ENCODE data around the gene BRIX1.

The BRIX1 gene

GRCh38 chr5:34892414-34892813 is 23.1 kb upstream of the BRIX1 start:
- no peak overlapping the region for H3K23ac ChIP-seq (ENCODE audit: low read length)
- H2BK15ac ChIP-seq (replicated peaks; ENCODE audit: low read depth), result no peak overlapping the region
- no peak overlapping the region for H3K4me2 ChIP-seq (ENCODE audit: low read length)
- no peak overlapping the region for H2AK5ac ChIP-seq (ENCODE audit: low read length)
- DNase-seq, result no peak
- H4K5ac ChIP-seq (ENCODE audit: low read length), result no peak overlapping the region
- H3K18ac ChIP-seq (ENCODE audit: low read length), result no peak overlapping the region
- H3K36me3 ChIP-seq (ENCODE audit: control insufficient read depth, insufficient read depth, low read length), result no peaks in the 10 kb centered on the region
- H3K4me3 ChIP-seq (ENCODE audit: low read length), result no peak overlapping the region
- no peaks in the 10 kb centered on the region for H3K4me1 ChIP-seq (ENCODE audit: control insufficient read depth, low read depth, low read length)
- H4K8ac ChIP-seq (ENCODE audit: low read depth, low read length), result no peak overlapping the region
- H2BK5ac ChIP-seq (ENCODE audit: low read length), result no peak overlapping the region
- no peaks in the 10 kb centered on the region for H3K79me2 ChIP-seq (ENCODE audit: control insufficient read depth, insufficient read depth, low read length)
- H3K27ac ChIP-seq (ENCODE audit: low read depth, low read length), result no peak overlapping the region
- H3K27me3 ChIP-seq (ENCODE audit: insufficient read depth, low read length, poor library complexity), result no peaks in the 10 kb centered on the region
- H3K56ac ChIP-seq (ENCODE audit: low read length), result no peak overlapping the region
- no peak overlapping the region for H3K9ac ChIP-seq (ENCODE audit: low read length)
- WGBS (ENCODE audit: extremely low coverage, insufficient coverage, low lambda C conversion rate), result no CpG with 5 or more reads among the region's 6 CpGs
- H2BK120ac ChIP-seq (ENCODE audit: low read depth, low read length), result no peak overlapping the region
- no peaks in the 10 kb centered on the region for H3K79me1 ChIP-seq (ENCODE audit: low read length)
- no peak overlapping the region for H3K4ac ChIP-seq (ENCODE audit: low read depth, low read length)

GRCh38 chr5:34894716-34895115 is 20.8 kb upstream of the BRIX1 start:
- H3K4me2 ChIP-seq (ENCODE audit: low read length), result no peak overlapping the region
- no peak overlapping the region for H2BK5ac ChIP-seq (ENCODE audit: low read length)
- H3K18ac ChIP-seq (ENCODE audit: low read length), result no peak overlapping the region
- no peaks in the 10 kb centered on the region for H3K4me1 ChIP-seq (ENCODE audit: control insufficient read depth, low read depth, low read length)
- no CpG with 5 or more reads among the region's 1 CpG for WGBS (ENCODE audit: extremely low coverage, insufficient coverage, low lambda C conversion rate)
- no peaks in the 10 kb centered on the region for H3K79me1 ChIP-seq (ENCODE audit: low read length)
- no peak overlapping the region for H2BK120ac ChIP-seq (ENCODE audit: low read depth, low read length)
- H3K36me3 ChIP-seq (ENCODE audit: control insufficient read depth, insufficient read depth, low read length), result no peaks in the 10 kb centered on the region
- no peak overlapping the region for H3K4ac ChIP-seq (ENCODE audit: low read depth, low read length)
- DNase-seq, result no peak
- no peak overlapping the region for H2AK5ac ChIP-seq (ENCODE audit: low read length)
- H2BK15ac ChIP-seq (replicated peaks; ENCODE audit: low read depth), result no peak overlapping the region
- H3K56ac ChIP-seq (ENCODE audit: low read length), result no peak overlapping the region
- H4K8ac ChIP-seq (ENCODE audit: low read depth, low read length), result no peak overlapping the region
- H3K23ac ChIP-seq (ENCODE audit: low read length), result no peak overlapping the region
- H3K27me3 ChIP-seq (ENCODE audit: insufficient read depth, low read length, poor library complexity), result no peaks in the 10 kb centered on the region
- no peak overlapping the region for H3K27ac ChIP-seq (ENCODE audit: low read depth, low read length)
- no peaks in the 10 kb centered on the region for H3K79me2 ChIP-seq (ENCODE audit: control insufficient read depth, insufficient read depth, low read length)
- H4K5ac ChIP-seq (ENCODE audit: low read length), result no peak overlapping the region
- no peak overlapping the region for H3K9ac ChIP-seq (ENCODE audit: low read length)
- H3K4me3 ChIP-seq (ENCODE audit: low read length), result no peak overlapping the region

GRCh38 chr5:34895641-34896419 is 19.7 kb upstream of the BRIX1 start:
- H3K23ac ChIP-seq (ENCODE audit: low read length), result no peak overlapping the region
- H2BK5ac ChIP-seq (ENCODE audit: low read length), result no peak overlapping the region
- no peak overlapping the region for H2AK5ac ChIP-seq (ENCODE audit: low read length)
- H3K4me3 ChIP-seq (ENCODE audit: low read length), result no peak overlapping the region
- H2BK120ac ChIP-seq (ENCODE audit: low read depth, low read length), result no peak overlapping the region
- H2BK15ac ChIP-seq (replicated peaks; ENCODE audit: low read depth), result no peak overlapping the region
- no peak overlapping the region for H3K4me2 ChIP-seq (ENCODE audit: low read length)
- H3K4me1 ChIP-seq (ENCODE audit: control insufficient read depth, low read depth, low read length), result no peaks in the 10 kb centered on the region
- no peak overlapping the region for H3K18ac ChIP-seq (ENCODE audit: low read length)
- H3K27me3 ChIP-seq (ENCODE audit: insufficient read depth, low read length, poor library complexity), result no peaks in the 10 kb centered on the region
- no peak overlapping the region for H3K9ac ChIP-seq (ENCODE audit: low read length)
- WGBS (ENCODE audit: extremely low coverage, insufficient coverage, low lambda C conversion rate), result no CpG with 5 or more reads among the region's 2 CpGs
- H3K4ac ChIP-seq (ENCODE audit: low read depth, low read length), result no peak overlapping the region
- no peaks in the 10 kb centered on the region for H3K79me2 ChIP-seq (ENCODE audit: control insufficient read depth, insufficient read depth, low read length)
- peak; percentile 58 for DNase-seq
- H3K56ac ChIP-seq (ENCODE audit: low read length), result no peak overlapping the region
- H3K79me1 ChIP-seq (ENCODE audit: low read length), result no peaks in the 10 kb centered on the region
- H3K36me3 ChIP-seq (ENCODE audit: control insufficient read depth, insufficient read depth, low read length), result no peaks in the 10 kb centered on the region
- H3K27ac ChIP-seq (ENCODE audit: low read depth, low read length), result no peak overlapping the region
- no peak overlapping the region for H4K5ac ChIP-seq (ENCODE audit: low read length)
- no peak overlapping the region for H4K8ac ChIP-seq (ENCODE audit: low read depth, low read length)

- no peaks in the 10 kb centered on the region for H3K79me2 ChIP-seq (ENCODE audit: control insufficient read depth, insufficient read depth, low read length)
- no peak overlapping the region for H3K9ac ChIP-seq (ENCODE audit: low read length)
- H2BK120ac ChIP-seq (ENCODE audit: low read depth, low read length), result no peak overlapping the region
- no peak for DNase-seq
- H3K79me1 ChIP-seq (ENCODE audit: low read length), result no peaks in the 10 kb centered on the region
- no peak overlapping the region for H3K56ac ChIP-seq (ENCODE audit: low read length)
- H2BK5ac ChIP-seq (ENCODE audit: low read length), result no peak overlapping the region
- no peak overlapping the region for H3K23ac ChIP-seq (ENCODE audit: low read length)
- H3K4me2 ChIP-seq (ENCODE audit: low read length), result no peak overlapping the region
- no peak overlapping the region for H4K5ac ChIP-seq (ENCODE audit: low read length)
- H3K27me3 ChIP-seq (ENCODE audit: insufficient read depth, low read length, poor library complexity), result no peaks in the 10 kb centered on the region
- H3K36me3 ChIP-seq (ENCODE audit: control insufficient read depth, insufficient read depth, low read length), result no peaks in the 10 kb centered on the region
- H2BK15ac ChIP-seq (replicated peaks; ENCODE audit: low read depth), result no peak overlapping the region
- no peak overlapping the region for H3K4me3 ChIP-seq (ENCODE audit: low read length)
- H4K8ac ChIP-seq (ENCODE audit: low read depth, low read length), result no peak overlapping the region
- no peak overlapping the region for H2AK5ac ChIP-seq (ENCODE audit: low read length)
- H3K27ac ChIP-seq (ENCODE audit: low read depth, low read length), result no peak overlapping the region
- H3K18ac ChIP-seq (ENCODE audit: low read length), result no peak overlapping the region
- no peaks in the 10 kb centered on the region for H3K4me1 ChIP-seq (ENCODE audit: control insufficient read depth, low read depth, low read length)
- H3K4ac ChIP-seq (ENCODE audit: low read depth, low read length), result no peak overlapping the region
These were observed 17.9 kb upstream of the BRIX1 start for GRCh38 chr5:34897646-34898045.

GRCh38 chr5:34898258-34898895 is 17.1 kb upstream of the BRIX1 start:
- Histone ChIP-seq H2BK5ac (ENCODE audit: low read length) (no peak overlapping the region), H3K4me3 (ENCODE audit: low read length) (no peak overlapping the region), H3K79me2 (ENCODE audit: control insufficient read depth, insufficient read depth, low read length) (no peaks in the 10 kb centered on the region), H3K79me1 (ENCODE audit: low read length) (no peaks in the 10 kb centered on the region), H2BK120ac (ENCODE audit: low read depth, low read length) (no peak overlapping the region), H3K4ac (ENCODE audit: low read depth, low read length) (no peak overlapping the region), H4K8ac (ENCODE audit: low read depth, low read length) (no peak overlapping the region), H2BK15ac (replicated peaks; ENCODE audit: low read depth) (no peak overlapping the region), H3K4me2 (ENCODE audit: low read length) (no peak overlapping the region), H3K18ac (ENCODE audit: low read length) (no peak overlapping the region), H3K56ac (ENCODE audit: low read length) (no peak overlapping the region), H3K9ac (ENCODE audit: low read length) (no peak overlapping the region), H3K36me3 (ENCODE audit: control insufficient read depth, insufficient read depth, low read length) (no peaks in the 10 kb centered on the region), H4K5ac (ENCODE audit: low read length) (no peak overlapping the region), H3K23ac (ENCODE audit: low read length) (no peak overlapping the region), H3K27ac (ENCODE audit: low read depth, low read length) (no peak overlapping the region), H3K27me3 (ENCODE audit: insufficient read depth, low read length, poor library complexity) (no peaks in the 10 kb centered on the region), H3K4me1 (ENCODE audit: control insufficient read depth, low read depth, low read length) (no peaks in the 10 kb centered on the region), H2AK5ac (ENCODE audit: low read length) (no peak overlapping the region)
- WGBS (ENCODE audit: extremely low coverage, insufficient coverage, low lambda C conversion rate), result no CpG with 5 or more reads among the region's 3 CpGs
- peak; percentile 71 for DNase-seq

- WGBS (ENCODE audit: extremely low coverage, insufficient coverage, low lambda C conversion rate), result no CpG with 5 or more reads among the region's 2 CpGs
- H3K36me3 ChIP-seq (ENCODE audit: control insufficient read depth, insufficient read depth, low read length), result no peaks in the 10 kb centered on the region
- no peak for DNase-seq
These were observed 16.4 kb upstream of the BRIX1 start for GRCh38 chr5:34899066-34899465.

More at GRCh38 chr5:34899066-34899465, 16.4 kb upstream of the BRIX1 start:
- Histone ChIP-seq H2BK120ac (ENCODE audit: low read depth, low read length) (no peak overlapping the region), H3K27ac (ENCODE audit: low read depth, low read length) (no peak overlapping the region), H3K4me2 (ENCODE audit: low read length) (no peak overlapping the region), H3K23ac (ENCODE audit: low read length) (no peak overlapping the region), H2BK15ac (replicated peaks; ENCODE audit: low read depth) (no peak overlapping the region), H3K18ac (ENCODE audit: low read length) (no peak overlapping the region), H3K4me1 (ENCODE audit: control insufficient read depth, low read depth, low read length) (no peaks in the 10 kb centered on the region), H4K8ac (ENCODE audit: low read depth, low read length) (no peak overlapping the region), H3K56ac (ENCODE audit: low read length) (no peak overlapping the region), H3K4me3 (ENCODE audit: low read length) (no peak overlapping the region), H2BK5ac (ENCODE audit: low read length) (no peak overlapping the region), H3K27me3 (ENCODE audit: insufficient read depth, low read length, poor library complexity) (no peaks in the 10 kb centered on the region), H3K79me2 (ENCODE audit: control insufficient read depth, insufficient read depth, low read length) (no peaks in the 10 kb centered on the region), H4K5ac (ENCODE audit: low read length) (no peak overlapping the region), H3K4ac (ENCODE audit: low read depth, low read length) (no peak overlapping the region), H3K9ac (ENCODE audit: low read length) (no peak overlapping the region), H2AK5ac (ENCODE audit: low read length) (no peak overlapping the region), H3K79me1 (ENCODE audit: low read length) (no peaks in the 10 kb centered on the region)
